Osteocyte (in vitro differentiated cells): ENCODE results near the gene GPC5. TPM values are rescaled to one million over a fixed set of nuclear protein-coding genes. Genes with fewer than 3 reads are reported as not detected.

Source experiments
- DNase-seq: peaks from one replicate; pipeline ENCODE4 v3.0.0; 2021; ENCODE audit warnings: mixed read lengths; ENCODE audit not compliant: unreplicated experiment; ENCODE audit errors: extremely low spot score
- H3K27ac Mint-ChIP-seq: one replicate; pipeline ENCODE4 v1.8.0; 2021; ENCODE audit warnings: mild to moderate bottlenecking, mixed read lengths; ENCODE audit not compliant: unreplicated experiment
- H3K27me3 Mint-ChIP-seq: one replicate; pipeline ENCODE4 v1.8.0; 2021; ENCODE audit warnings: mixed read lengths; ENCODE audit not compliant: unreplicated experiment
- H3K36me3 Mint-ChIP-seq: one replicate; pipeline ENCODE4 v1.8.0; 2021; ENCODE audit warnings: mixed read lengths; ENCODE audit not compliant: unreplicated experiment
- H3K4me1 Mint-ChIP-seq: one replicate; pipeline ENCODE4 v1.8.0; 2021; ENCODE audit warnings: mixed read lengths; ENCODE audit not compliant: unreplicated experiment
- H3K4me3 Mint-ChIP-seq: one replicate; pipeline ENCODE4 v1.8.0; 2021; ENCODE audit warnings: mild to moderate bottlenecking, moderate library complexity, mixed read lengths; ENCODE audit not compliant: unreplicated experiment
- H3K9me3 Mint-ChIP-seq: one replicate; pipeline ENCODE4 v1.8.0; 2021; ENCODE audit warnings: mixed read lengths; ENCODE audit not compliant: unreplicated experiment
- CTCF ChIP-seq: fragments of 200-600 bp; sonication (generic); IDR thresholded peaks from 2 replicates; pipeline ENCODE4 v1.5.0; 2021; ENCODE audit warnings: antibody characterized with exemption, mild to moderate bottlenecking, moderate library complexity
- total RNA-seq: library from RNA; stranded (reverse); gene quantifications from 2 replicates; pipeline ENCODE4 v1.2.1, GENCODE V29; 2021

GPC5 gene
- total RNA-seq, 1 donor from 2014 or later = 12.9 TPM

- no peaks in the 10 kb centered on the region for H3K27me3 Mint-ChIP-seq
These were observed 115.4 kb downstream of the GPC5 start for GRCh38 chr13:91513790-91514189.

GRCh38 chr13:91516799-91517198 is 118.4 kb downstream of the GPC5 start:
- no peak for DNase-seq
- Mint-ChIP-seq H3K4me3 (no peak overlapping the region), H3K27ac (no peak overlapping the region), H3K4me1 (peaks cover 11% of the 10 kb centered on the region), H3K36me3 (peaks cover 3% of the 10 kb centered on the region), H3K27me3 (no peaks in the 10 kb centered on the region), H3K9me3 (peaks cover 8% of the 10 kb centered on the region)
- TF ChIP-seq CTCF = no peak

More at GRCh38 chr13:91513790-91514189, 115.4 kb downstream of the GPC5 start:
- no peak overlapping the region for H3K27ac Mint-ChIP-seq
- H3K9me3 Mint-ChIP-seq = peaks cover 8% of the 10 kb centered on the region
- DNase-seq = no peak
- TF ChIP-seq CTCF = no peak
- no peak overlapping the region for H3K4me3 Mint-ChIP-seq
- peaks cover 3% of the 10 kb centered on the region for H3K36me3 Mint-ChIP-seq
- H3K4me1 Mint-ChIP-seq = peaks cover 2% of the 10 kb centered on the region

GRCh38 chr13:91520952-91521351 is 122.5 kb downstream of the GPC5 start:
- H3K4me1 Mint-ChIP-seq = peaks cover 24% of the 10 kb centered on the region
- no peaks in the 10 kb centered on the region for H3K27me3 Mint-ChIP-seq
- peaks cover 5% of the 10 kb centered on the region for H3K36me3 Mint-ChIP-seq
- no peak for DNase-seq
- no peak overlapping the region for H3K4me3 Mint-ChIP-seq
- no peak for TF ChIP-seq CTCF
- peak overlapping the region; percentile 61 for H3K27ac Mint-ChIP-seq
- peaks cover 8% of the 10 kb centered on the region for H3K9me3 Mint-ChIP-seq

- no peak overlapping the region for H3K27ac Mint-ChIP-seq
- peaks cover 24% of the 10 kb centered on the region for H3K4me1 Mint-ChIP-seq
- no peak for TF ChIP-seq CTCF
- peaks cover 2% of the 10 kb centered on the region for H3K36me3 Mint-ChIP-seq
- no peak for DNase-seq
- peaks cover 5% of the 10 kb centered on the region for H3K9me3 Mint-ChIP-seq
- no peaks in the 10 kb centered on the region for H3K27me3 Mint-ChIP-seq
- H3K4me3 Mint-ChIP-seq = no peak overlapping the region
These were observed 124.7 kb downstream of the GPC5 start for GRCh38 chr13:91523116-91523515.

- H3K4me3 Mint-ChIP-seq = no peak overlapping the region
- H3K27me3 Mint-ChIP-seq = no peaks in the 10 kb centered on the region
- TF ChIP-seq CTCF = no peak
- H3K36me3 Mint-ChIP-seq = peaks cover 2% of the 10 kb centered on the region
- peaks cover 15% of the 10 kb centered on the region for H3K4me1 Mint-ChIP-seq
- H3K9me3 Mint-ChIP-seq = peaks cover 5% of the 10 kb centered on the region
- no peak for DNase-seq
- H3K27ac Mint-ChIP-seq = no peak overlapping the region
These were observed 128.2 kb downstream of the GPC5 start for GRCh38 chr13:91526543-91527033.
